Activated T-cell treated with anti-CD3 and anti-CD28 coated beads for 48 hours (primary cell): ENCODE results near the gene SEPSECS.
A peak's percentile ranks its signal among the peaks of the same experiment; 100 is the strongest.

Source experiments
- DNase-seq: peaks from one replicate; pipeline ENCODE4 v3.0.0-alpha.2; 2020; ENCODE audit warnings: low read depth

SEPSECS gene

DNA sequence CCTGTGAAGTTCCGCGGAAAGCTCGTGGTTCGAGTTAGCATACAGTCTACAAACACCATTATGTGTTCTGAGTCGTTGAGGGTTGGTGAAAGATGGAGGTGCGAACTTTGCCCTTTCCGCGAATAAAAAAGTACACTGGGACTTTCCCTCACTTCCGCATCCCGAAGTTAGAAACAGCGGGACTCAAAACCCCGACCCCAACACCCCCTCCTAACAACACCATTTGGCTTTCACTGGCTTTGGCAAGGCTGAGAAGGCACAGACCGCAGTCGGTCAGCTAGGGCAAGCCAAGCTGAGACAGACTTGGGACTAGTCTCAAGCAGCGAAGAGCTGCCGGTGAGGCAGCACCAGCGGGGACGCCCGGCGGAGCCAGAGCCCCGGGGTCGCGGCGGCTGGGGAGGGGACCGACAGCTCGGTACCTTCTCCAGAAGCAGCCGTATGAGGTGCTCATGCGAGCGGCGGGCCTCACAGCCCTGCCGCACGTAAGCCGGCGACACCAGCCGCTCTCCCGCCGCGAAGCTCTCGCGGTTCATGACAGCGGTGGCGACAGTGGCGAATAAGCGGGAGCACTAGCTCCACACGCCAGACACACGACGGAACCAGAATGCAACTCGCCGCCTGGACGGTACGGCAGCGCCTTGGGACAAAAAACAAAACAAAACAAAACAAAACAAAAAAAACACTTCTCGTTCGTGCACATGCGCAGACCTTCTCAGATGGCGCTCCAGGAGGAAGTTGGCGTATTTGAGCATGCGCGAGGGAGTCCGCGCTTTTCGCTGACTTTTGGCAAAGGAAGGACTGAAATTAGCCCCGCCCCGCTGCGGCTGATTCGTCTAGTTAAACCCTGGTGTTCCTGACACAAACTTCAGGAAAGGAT, at the start of gene SEPSECS:
SEPSECS (minus strand) TSS at position 613 of the 877 bp plus-strand sequence; CDS start at position 533, 80 bp downstream.
- peak; percentile 86 for DNase-seq

GRCh38 chr4:25209702-25210101, 49.5 kb upstream of the SEPSECS start:
- no peak for DNase-seq

- no peak for DNase-seq
Measured at GRCh38 chr4:25207997-25208396, 47.7 kb upstream of the SEPSECS start.

- no peak for DNase-seq
Measured at GRCh38 chr4:25198713-25199112, 38.5 kb upstream of the SEPSECS start.

DNA sequence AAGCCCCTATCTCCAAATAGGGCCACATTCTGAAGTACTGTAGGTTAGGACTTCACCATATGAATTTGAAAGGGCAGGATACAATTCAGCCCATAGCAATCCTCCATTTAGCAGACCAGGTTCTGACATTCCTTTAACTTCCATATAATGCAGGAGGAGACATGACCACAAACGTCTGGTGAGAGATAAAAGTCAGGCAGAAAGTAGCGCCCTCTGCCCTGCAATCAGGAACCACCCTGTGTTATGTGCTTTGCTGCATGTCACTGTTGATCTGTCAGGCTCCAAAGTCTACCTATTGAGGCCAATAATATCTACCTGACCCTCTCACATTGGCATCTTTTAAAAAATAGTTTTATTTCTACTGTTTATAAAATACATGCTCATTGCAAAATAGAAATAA, 30.2 kb upstream of the SEPSECS start:
- no peak for DNase-seq

DNA sequence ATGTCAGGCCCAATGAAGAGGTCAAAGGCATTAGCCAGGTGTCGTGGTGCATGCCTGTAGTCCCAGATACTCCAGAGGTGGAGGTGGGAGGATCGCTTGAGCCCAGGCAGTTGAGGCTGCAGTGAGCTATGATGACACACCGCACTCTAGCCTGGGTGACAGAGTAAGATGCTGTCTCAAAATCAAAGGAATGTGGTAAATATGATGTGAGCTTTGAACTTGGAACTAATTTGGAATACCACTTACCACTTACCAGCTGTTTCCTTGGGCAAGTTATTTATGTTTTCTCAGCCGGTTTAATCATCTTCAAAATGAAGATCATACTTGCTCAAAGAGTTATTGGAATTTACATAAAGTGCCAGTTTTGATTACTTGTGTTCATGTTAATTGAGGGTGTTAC, 23.8 kb upstream of the SEPSECS start:
- DNase-seq, result no peak

- no peak for DNase-seq
Measured at GRCh38 chr4:25182937-25183336, 22.7 kb upstream of the SEPSECS start.

DNA sequence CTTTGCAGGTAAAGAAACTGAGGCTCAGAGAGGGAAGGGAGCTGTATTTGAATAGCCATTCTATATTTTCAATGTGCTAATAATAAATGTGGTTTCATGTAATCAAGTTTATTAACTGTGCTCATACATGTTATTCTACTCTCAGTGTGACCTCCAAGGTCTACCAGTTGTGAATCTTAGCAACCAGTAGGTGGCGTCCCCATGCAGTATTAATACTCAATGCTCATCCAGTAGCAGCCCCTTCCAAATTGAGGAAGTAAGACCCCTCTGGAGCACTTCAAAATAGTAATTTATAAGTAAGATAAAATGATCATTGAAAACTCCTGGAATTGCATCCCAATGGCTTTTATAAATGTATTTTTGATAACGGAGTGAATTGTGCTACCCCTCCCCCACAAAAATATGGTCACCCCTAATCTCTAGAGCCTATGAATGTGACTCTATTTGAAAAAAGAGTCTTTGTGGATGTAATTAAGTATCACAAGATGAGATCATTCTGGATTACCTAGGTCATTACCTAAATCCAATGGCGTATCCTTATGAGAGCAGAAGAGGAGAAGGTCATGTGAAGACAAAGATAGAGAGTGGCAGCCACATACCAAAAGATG, 20.4 kb upstream of the SEPSECS start:
- no peak for DNase-seq

GRCh38 chr4:25178838-25179261, 18.6 kb upstream of the SEPSECS start:
- no peak for DNase-seq

- no peak for DNase-seq
Measured at GRCh38 chr4:25177147-25177546, 16.9 kb upstream of the SEPSECS start.

DNA sequence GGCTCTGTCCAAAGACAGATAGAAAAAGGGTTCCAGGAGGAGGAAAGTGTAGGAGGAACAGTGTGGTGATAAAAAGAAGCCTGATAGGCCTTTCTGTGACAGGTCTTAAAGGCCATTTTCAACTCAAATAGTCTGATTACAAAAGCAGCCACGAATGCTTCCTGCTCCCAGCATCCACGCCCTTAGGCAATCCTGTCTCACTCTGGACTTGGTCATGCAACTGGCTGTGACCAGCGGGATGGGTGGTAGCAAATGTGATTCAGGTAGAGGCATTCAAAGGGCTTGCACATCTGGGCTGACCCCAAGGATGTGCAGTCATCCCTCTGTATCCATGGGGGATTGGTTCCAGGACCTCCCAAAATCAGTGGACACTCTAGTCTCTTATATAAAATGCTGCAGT, 14.4 kb upstream of the SEPSECS start:
- DNase-seq, result no peak

DNA sequence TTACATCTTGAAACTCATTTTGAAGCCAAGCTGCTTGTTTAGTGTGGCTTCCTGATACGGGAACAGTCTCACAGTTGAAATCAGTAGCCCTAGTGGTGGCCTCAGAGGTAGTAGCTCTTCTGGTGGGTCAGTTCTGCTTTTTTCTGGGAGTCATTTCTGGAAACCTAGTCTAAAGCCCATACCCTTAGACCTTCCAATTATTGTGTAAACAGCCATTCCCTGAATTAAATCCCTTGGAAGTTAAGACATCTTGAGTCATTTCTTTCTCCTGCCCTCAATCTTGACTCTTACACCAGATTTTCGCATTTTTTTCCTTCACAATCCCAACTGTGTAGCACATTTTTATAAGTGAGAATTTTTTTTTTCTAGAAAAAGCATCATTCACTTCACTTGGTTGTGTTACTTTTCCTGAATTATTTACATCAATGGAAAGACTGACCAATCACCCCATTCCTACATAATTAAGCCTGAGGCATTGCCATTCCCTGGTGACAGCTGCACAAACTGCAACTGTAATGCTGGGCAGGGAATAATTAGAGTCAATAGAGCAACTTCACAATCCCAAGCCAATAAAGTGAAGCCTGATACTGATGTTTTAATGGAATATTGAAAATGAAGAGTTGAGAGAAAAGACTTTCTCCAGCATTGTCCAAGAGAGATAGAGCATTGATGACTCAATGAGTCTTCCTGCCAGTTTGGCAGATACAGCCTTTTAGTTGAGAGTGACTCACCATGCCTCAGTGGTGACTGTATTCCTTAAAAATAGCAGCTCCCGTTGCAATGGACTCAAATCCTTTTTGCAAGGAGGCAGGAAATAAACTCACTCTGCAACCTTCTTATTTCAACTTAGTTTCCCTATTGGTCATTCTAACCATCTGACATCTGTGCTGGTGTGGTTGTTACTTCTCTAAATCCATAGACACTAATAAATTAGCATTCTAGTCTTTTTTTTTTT, 13.0 kb upstream of the SEPSECS start:
- DNase-seq, result no peak

DNA sequence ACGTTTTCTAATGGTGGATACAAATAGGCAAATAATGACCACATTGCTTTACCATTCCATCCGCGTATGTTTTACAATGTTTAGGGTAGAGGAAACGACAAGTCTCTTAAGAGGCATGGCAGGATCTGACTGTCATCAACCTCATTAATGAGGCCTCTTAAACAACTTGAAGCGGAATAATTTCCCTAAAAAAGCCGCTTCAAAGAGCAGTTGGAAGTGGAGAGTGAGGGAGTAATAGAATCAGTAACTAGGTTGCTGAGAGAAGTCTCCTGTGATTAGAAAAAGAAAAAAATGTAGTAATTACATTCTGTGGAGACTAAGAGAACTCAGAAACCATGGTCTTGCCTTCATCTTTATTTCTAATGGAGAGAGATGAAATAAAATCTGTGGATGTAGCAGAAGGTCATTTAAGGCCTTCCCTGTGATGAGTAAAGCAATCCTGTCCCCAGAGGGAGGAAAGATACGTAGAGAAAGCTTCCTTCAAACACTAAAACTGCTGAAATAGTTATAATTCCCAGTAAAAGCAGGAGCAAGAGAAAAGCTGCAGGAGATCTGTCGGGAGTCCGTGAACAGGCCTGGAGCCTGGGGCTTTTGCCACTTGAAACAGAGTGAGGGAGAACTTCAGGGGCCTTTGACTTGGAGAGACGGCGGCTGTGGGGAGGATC, 11.1 kb upstream of the SEPSECS start:
- no peak for DNase-seq

- no peak for DNase-seq
Measured at GRCh38 chr4:25169446-25169845, 9.2 kb upstream of the SEPSECS start.

GRCh38 chr4:25165916-25166315, 5.7 kb upstream of the SEPSECS start:
- DNase-seq, result no peak

DNA sequence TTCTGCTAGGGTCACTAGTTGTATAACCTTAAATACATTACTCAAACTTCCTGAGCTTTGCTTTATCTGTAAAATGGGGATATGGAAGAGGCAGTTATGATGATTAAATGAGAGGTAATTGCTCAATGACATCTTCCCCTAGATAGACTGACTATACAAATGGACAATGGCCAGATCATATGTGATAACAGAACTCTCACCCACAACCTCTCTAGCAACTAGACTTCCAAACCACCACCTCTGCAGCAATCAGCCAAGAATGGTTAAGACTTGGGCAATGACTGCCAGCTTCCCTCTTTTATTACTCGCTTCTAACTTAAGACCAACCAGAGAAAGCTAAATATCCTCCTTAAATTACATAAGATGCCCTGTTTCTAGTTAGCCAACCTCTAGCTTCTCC, 2.9 kb upstream of the SEPSECS start:
- no peak for DNase-seq

GRCh38 chr4:25162566-25162965, 2.3 kb upstream of the SEPSECS start:
- DNase-seq, result no peak

DNA sequence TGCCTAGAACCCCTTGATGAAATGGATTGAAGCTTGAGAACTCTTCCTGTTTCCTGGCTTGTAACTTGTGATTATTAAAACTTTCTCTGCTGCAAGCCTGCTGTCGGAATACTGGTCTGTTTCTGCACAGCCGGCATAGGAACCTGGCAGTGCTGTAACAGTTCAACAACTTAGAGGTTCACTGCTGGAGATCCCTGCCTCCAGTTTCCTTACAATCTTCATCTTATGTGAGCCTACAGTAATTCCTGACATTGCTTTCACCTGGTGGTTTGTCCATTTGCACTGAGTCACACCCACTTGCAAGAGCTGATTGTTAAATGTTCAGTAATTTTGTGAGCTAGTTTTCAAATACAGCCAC, 1.3 kb upstream of the SEPSECS start:
- no peak for DNase-seq

GRCh38 chr4:25160714-25161592, 704 bp upstream of the SEPSECS start:
- no peak for DNase-seq

GRCh38 chr4:25158817-25159216, 1.4 kb downstream of the SEPSECS start:
- no peak for DNase-seq

- DNase-seq, result no peak
Measured at GRCh38 chr4:25157081-25157480, 3.2 kb downstream of the SEPSECS start.
